ENCODE results near the gene SCAF1. TPM values are rescaled to one million over a fixed set of nuclear protein-coding genes. Genes with fewer than 3 reads are reported as not detected.
"Not testable (repeated sequence)": the region's sequence is repeated elsewhere in the genome, so short reads cannot be mapped to it uniquely, and the experiment has no call there.

The SCAF1 gene
- total RNA-seq, 2 donors from 2014 or later: 14.3 to 22.3 TPM

DNA sequence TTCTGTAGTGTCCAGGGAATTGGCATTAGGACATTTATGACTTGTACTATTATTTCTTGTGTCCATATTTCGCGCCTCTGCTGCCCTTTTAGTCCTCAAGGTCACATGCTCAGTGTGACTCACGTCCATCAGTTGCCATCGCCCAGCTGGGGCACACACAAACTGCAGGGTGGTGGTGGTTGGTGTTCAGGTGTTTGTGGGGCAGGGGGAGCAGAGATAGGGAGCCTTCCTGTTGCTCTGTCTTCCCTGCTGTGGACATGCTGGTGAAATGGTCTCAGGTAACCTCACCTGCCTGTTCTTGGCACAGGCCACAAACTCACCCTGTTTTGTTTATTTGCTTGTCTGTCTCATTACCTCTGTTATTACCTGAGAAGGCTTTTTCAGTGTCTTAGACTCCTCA is 28.6 kb upstream of the SCAF1 start:
- TF ChIP-seq, protein P1, sequence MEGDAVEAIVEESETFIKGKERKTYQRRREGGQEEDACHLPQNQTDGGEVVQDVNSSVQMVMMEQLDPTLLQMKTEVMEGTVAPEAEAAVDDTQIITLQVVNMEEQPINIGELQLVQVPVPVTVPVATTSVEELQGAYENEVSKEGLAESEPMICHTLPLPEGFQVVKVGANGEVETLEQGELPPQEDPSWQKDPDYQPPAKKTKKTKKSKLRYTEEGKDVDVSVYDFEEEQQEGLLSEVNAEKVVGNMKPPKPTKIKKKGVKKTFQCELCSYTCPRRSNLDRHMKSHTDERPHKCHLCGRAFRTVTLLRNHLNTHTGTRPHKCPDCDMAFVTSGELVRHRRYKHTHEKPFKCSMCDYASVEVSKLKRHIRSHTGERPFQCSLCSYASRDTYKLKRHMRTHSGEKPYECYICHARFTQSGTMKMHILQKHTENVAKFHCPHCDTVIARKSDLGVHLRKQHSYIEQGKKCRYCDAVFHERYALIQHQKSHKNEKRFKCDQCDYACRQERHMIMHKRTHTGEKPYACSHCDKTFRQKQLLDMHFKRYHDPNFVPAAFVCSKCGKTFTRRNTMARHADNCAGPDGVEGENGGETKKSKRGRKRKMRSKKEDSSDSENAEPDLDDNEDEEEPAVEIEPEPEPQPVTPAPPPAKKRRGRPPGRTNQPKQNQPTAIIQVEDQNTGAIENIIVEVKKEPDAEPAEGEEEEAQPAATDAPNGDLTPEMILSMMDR (IDR thresholded peaks at IDR 0.05): no peak
- no peak for DNase-seq (ENCODE audit: low spot score)
- Histone ChIP-seq H3K4me3 (no peak overlapping the region), H3K27ac (no peak overlapping the region), H3K36me3 (peaks cover 40% of the 10 kb centered on the region), H3K9me3 (no peaks in the 10 kb centered on the region), H3K4me1 (peaks cover 0 to 17% of the 10 kb centered on the region in 2 donors), H3K27me3 (no peaks in the 10 kb centered on the region)

DNA sequence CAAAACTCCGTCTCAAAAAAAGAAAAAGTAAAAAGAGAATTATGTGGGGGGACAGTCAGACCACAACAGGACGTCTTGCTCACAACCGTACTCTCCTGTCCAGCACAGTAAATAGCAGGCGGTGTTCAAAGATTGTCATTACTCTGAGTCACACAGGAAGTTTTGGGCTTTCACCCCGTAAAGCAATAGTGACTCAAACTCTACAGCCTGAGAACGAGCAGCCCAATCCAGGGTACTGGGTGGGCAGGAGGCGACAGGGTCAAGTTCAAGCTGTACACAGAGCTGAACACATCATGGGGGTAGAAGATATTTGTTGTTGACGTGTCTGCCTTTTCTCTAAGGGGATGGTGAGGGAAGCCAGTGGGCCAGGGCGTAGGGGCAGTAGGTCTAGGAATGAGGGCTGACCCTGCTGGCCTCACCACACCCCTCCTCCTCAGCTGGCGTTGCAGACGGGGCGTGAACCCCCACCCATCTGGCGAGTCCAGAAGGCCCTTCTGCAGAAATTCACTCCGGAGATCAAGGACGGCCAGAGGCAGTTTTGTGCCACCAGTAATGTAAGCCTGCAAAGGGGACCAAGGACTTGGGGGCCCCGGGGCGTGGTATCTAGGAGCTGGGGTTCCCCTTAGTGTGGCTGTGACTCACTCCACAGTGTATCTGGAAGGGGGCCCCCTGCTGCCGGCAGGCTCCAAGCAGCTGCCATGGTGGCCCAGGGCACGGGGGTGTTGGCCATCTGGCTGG is 27.7 kb upstream of the SCAF1 start:
- peaks cover 0 to 17% of the 10 kb centered on the region in 2 donors for H3K4me1 ChIP-seq
- H3K9me3 ChIP-seq: no peaks in the 10 kb centered on the region
- H3K4me3 ChIP-seq: no peak overlapping the region
- H3K27me3 ChIP-seq: no peaks in the 10 kb centered on the region
- TF ChIP-seq, protein P1 (IDR thresholded peaks at IDR 0.05): no peak
- no peak overlapping the region for H3K27ac ChIP-seq
- peaks cover 40% of the 10 kb centered on the region for H3K36me3 ChIP-seq
- no peak for DNase-seq (ENCODE audit: low spot score)

DNA sequence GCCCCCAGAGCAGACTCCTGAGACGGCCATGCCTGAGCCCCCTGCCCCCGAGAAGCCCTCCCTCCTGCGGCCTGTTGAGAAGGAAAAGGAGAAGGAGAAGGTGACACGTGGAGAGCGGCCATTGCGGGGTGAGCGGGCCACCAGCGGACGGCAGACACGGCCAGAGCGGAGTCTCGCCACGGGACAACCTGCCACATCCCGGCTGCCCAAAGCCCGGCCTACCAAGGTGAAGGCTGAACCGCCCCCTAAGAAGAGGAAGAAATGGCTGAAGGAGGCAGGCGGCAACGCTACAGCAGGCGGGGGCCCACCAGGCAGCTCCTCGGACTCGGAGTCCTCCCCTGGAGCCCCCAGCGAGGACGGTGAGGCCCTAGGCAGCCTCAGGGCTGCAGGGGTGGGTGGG is 26.1 kb upstream of the SCAF1 start:
- no peak for DNase-seq (ENCODE audit: low spot score)
- peaks cover 0 to 17% of the 10 kb centered on the region in 2 donors for H3K4me1 ChIP-seq
- no peaks in the 10 kb centered on the region for H3K27me3 ChIP-seq
- H3K27ac ChIP-seq: no peak overlapping the region
- peaks cover 44% of the 10 kb centered on the region for H3K36me3 ChIP-seq
- TF ChIP-seq, protein P1 (IDR thresholded peaks at IDR 0.05): no peak
- H3K4me3 ChIP-seq: no peak overlapping the region
- H3K9me3 ChIP-seq: no peaks in the 10 kb centered on the region

DNA sequence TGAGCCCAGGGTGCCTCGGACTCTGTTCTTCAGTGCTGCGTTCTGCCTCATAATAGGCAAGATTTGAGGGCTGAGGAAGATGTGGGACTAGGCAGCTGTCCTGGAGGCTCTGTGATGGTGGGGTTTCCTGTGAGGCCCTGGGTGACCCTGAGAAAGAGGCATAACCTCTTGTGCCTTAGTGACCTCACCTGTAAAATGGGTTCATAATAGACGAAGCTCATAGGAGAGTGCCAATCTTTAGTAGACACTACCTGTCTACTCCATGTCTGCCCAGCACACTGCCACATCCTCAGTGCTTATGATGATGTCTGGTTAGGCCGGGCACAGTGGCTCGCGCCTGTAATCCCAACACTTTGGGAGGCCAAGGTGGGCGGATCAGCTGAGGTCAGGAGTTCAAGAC is 25.5 kb upstream of the SCAF1 start:
- TF ChIP-seq, protein P1 (IDR thresholded peaks at IDR 0.05): no peak
- H3K27me3 ChIP-seq: no peaks in the 10 kb centered on the region
- H3K4me1 ChIP-seq: peaks cover 0 to 17% of the 10 kb centered on the region in 2 donors
- no peak overlapping the region for H3K27ac ChIP-seq
- peaks cover 47% of the 10 kb centered on the region for H3K36me3 ChIP-seq
- H3K9me3 ChIP-seq: no peaks in the 10 kb centered on the region
- no peak overlapping the region for H3K4me3 ChIP-seq
- DNase-seq (ENCODE audit: low spot score): no peak

DNA sequence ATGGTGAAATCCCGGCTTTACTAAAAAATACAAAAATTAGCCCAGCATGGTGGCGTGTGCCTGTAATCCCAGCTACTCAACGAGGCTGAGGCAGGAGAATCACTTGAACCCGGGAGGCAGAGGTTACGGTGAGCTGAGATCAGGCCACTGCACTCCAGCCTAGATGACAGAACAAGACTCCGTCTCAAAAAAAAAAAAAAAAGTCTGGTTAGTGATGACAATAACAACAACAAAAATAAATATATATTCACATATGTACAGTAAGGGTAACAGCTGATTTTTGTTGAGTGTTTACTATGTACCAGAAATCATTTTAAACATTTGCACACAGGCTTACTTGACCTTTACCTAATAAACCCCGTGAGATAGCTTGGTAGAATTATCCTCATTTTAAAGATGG is 25.1 kb upstream of the SCAF1 start:
- no peak for DNase-seq (ENCODE audit: low spot score)
- TF ChIP-seq, protein P1 (IDR thresholded peaks at IDR 0.05): no peak
- Histone ChIP-seq H3K27me3 (no peaks in the 10 kb centered on the region), H3K36me3 (peaks cover 51% of the 10 kb centered on the region), H3K9me3 (no peaks in the 10 kb centered on the region), H3K4me1 (peaks cover 0 to 16% of the 10 kb centered on the region in 2 donors), H3K27ac (no peak overlapping the region), H3K4me3 (no peak overlapping the region)

DNA sequence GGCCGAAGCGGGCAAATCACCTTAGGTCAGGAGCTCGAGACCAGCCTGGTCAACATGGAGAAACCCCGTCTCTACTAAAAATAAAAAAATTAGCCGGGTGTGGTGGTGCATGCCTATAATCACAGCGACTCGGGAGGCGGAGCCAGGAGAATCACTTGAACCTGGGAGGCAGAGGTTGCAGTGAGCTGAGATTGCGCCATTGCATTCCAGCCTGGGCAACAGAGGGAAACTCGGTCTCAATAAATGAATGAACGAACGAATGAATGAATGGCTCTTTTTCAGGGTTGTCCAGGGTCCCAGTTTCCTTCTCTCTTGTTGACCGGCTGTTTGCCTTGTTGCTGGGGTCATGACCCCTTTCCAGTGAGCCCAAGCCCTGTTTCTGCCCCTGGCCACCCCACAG is 24.1 kb upstream of the SCAF1 start:
- H3K27me3 ChIP-seq; H3K4me3 ChIP-seq; DNase-seq (ENCODE audit: low spot score); H3K4me1 ChIP-seq; H3K9me3 ChIP-seq; H3K27ac ChIP-seq: not testable (repeated sequence)
- H3K36me3 ChIP-seq: peaks cover 53% of the 10 kb centered on the region

Measured in right atrium auricular region (tissue), 2 donors.